22Rv1 (cell line): ENCODE measurements around the gene NKX2-1.

ENCODE experiments used
- CTCF ChIP-seq: fragments of 450-650 bp; IDR thresholded peaks from 2 replicates; pipeline ENCODE4 v1.5.1; 2017; ENCODE audit warnings: mild to moderate bottlenecking
- ZFX ChIP-seq: fragments of 450-650 bp; IDR thresholded peaks from 2 replicates; pipeline ENCODE4 v1.6.1; 2017; ENCODE audit warnings: antibody characterized with exemption, borderline replicate concordance

GRCh38 chr14:36524220-36524837, 4.3 kb upstream of the NKX2-1 start:
- TF ChIP-seq CTCF = no peak
- no peak for TF ChIP-seq ZFX
